HEK293 (cell line): ENCODE results near the gene SUPV3L1.

Experiments used
- CTCF ChIA-PET: fragments of 350-600 bp; formaldehyde crosslinking; extraction: SDS; loops from one replicate; lab custom pipeline; 2021; ENCODE audit warnings: antibody characterized with exemption; lab: Yijun Ruan, JAX
- POLR2A ChIA-PET: fragments of 300-600 bp; formaldehyde crosslinking; extraction: SDS; loops from one replicate; lab custom pipeline; 2020; ENCODE audit warnings: antibody characterized with exemption, inconsistent platforms; lab: Yijun Ruan, JAX
- H3K27ac ChIP-seq: fragments of 200-500 bp; sonication (Bioruptor generic); 2 replicates; pipeline ENCODE4 v1.5.1; 2014; ENCODE audit warnings: low read depth, low read length, control low read depth, inconsistent platforms; ENCODE audit errors: extremely low read depth
- H3K36me3 ChIP-seq, 2 experiments: fragments of 200-500 bp in 1 of 2; sonication (Bioruptor generic) in 1 of 2; 1 replicate in 1 of 2; 2 replicates in 1 of 2; pipeline ENCODE4 v1.5.1; 2014 to 2017; ENCODE audit warnings: inconsistent platforms in 2 of 2, low read length in 2 of 2; ENCODE audit not compliant: control insufficient read depth in 2 of 2, insufficient read depth in 1 of 2
- H3K4me1 ChIP-seq: fragments of 200-500 bp; sonication (Bioruptor generic); 2 replicates; pipeline ENCODE4 v1.5.1; 2014; ENCODE audit warnings: mild to moderate bottlenecking, low read length, inconsistent platforms; ENCODE audit not compliant: control insufficient read depth, insufficient read depth
- H3K4me3 ChIP-seq: 2 replicates; pipeline ENCODE4 v1.5.1; 2011; ENCODE audit warnings: low read depth, mild to moderate bottlenecking, control low read depth, low read length, moderate library complexity
- H3K9me3 ChIP-seq: fragments of 200-500 bp; sonication (Bioruptor generic); 2 replicates; pipeline ENCODE4 v1.5.1; 2014; ENCODE audit warnings: low read depth, low read length, inconsistent platforms; ENCODE audit not compliant: control insufficient read depth, insufficient read depth
- ATF2 ChIP-seq: fragments of 450-650 bp; formaldehyde crosslinking; IDR thresholded peaks from 2 replicates; pipeline ENCODE4 v1.5.1; 2016; ENCODE audit warnings: missing biosample characterization, missing genetic modification characterization, low read depth
- CTCF ChIP-seq: fragments of 450-650 bp; formaldehyde crosslinking; IDR thresholded peaks from 2 replicates; pipeline ENCODE4 v1.5.1; 2016; ENCODE audit warnings: missing biosample characterization, missing genetic modification characterization
- FEZF1 ChIP-seq: fragments of 450-650 bp; formaldehyde crosslinking; IDR thresholded peaks from 2 replicates; pipeline ENCODE4 v1.5.1; 2016; ENCODE audit warnings: missing biosample characterization, missing genetic modification characterization
- GFI1B ChIP-seq: fragments of 450-650 bp; formaldehyde crosslinking; IDR thresholded peaks from 2 replicates; pipeline ENCODE4 v1.5.1; 2016; ENCODE audit warnings: missing biosample characterization, missing genetic modification characterization
- WT1 ChIP-seq: fragments of 450-650 bp; formaldehyde crosslinking; IDR thresholded peaks from 2 replicates; pipeline ENCODE4 v1.5.1; 2016; ENCODE audit warnings: missing biosample characterization, missing genetic modification characterization
- ZBTB1 ChIP-seq: fragments of 450-650 bp; formaldehyde crosslinking; IDR thresholded peaks from 2 replicates; pipeline ENCODE4 v1.5.1; 2016; ENCODE audit warnings: missing biosample characterization, missing genetic modification characterization
- ZBTB21 ChIP-seq: fragments of 450-650 bp; formaldehyde crosslinking; IDR thresholded peaks from 2 replicates; pipeline ENCODE4 v1.5.1; 2017; ENCODE audit warnings: missing biosample characterization, missing genetic modification characterization
- ZNF280C ChIP-seq: fragments of 450-650 bp; formaldehyde crosslinking; IDR thresholded peaks from 2 replicates; pipeline ENCODE4 v1.5.1; 2016; ENCODE audit warnings: missing biosample characterization, missing genetic modification characterization
- ZNF488 ChIP-seq: fragments of 450-650 bp; formaldehyde crosslinking; IDR thresholded peaks from 2 replicates; pipeline ENCODE4 v1.5.1; 2016; ENCODE audit warnings: missing biosample characterization, missing genetic modification characterization
- ZNF626 ChIP-seq: fragments of 450-650 bp; sonication (Bioruptor Pico); formaldehyde crosslinking; IDR thresholded peaks from 2 replicates; pipeline ENCODE4 v1.5.1; 2018; ENCODE audit warnings: missing biosample characterization, missing genetic modification characterization, inconsistent platforms
- ZNF830 ChIP-seq: fragments of 450-650 bp; IDR thresholded peaks from 2 replicates; pipeline ENCODE4 v1.5.0; 2018; ENCODE audit warnings: missing biosample characterization, missing genetic modification characterization, low read depth, mild to moderate bottlenecking, moderate library complexity
- TF ChIP-seq, protein P1 (sequence below): fragments of 450-650 bp; formaldehyde crosslinking; conservative IDR thresholded peaks from 2 replicates; pipeline ENCODE4 v1.5.1; 2016; ENCODE audit warnings: low read depth, missing biosample characterization, missing genetic modification characterization
- TF ChIP-seq, protein P2 (sequence below): fragments of 450-650 bp; formaldehyde crosslinking; IDR thresholded peaks from 2 replicates; pipeline ENCODE4 v1.5.1; 2016; ENCODE audit warnings: missing biosample characterization, missing genetic modification characterization, low read depth

Gene SUPV3L1

DNA sequence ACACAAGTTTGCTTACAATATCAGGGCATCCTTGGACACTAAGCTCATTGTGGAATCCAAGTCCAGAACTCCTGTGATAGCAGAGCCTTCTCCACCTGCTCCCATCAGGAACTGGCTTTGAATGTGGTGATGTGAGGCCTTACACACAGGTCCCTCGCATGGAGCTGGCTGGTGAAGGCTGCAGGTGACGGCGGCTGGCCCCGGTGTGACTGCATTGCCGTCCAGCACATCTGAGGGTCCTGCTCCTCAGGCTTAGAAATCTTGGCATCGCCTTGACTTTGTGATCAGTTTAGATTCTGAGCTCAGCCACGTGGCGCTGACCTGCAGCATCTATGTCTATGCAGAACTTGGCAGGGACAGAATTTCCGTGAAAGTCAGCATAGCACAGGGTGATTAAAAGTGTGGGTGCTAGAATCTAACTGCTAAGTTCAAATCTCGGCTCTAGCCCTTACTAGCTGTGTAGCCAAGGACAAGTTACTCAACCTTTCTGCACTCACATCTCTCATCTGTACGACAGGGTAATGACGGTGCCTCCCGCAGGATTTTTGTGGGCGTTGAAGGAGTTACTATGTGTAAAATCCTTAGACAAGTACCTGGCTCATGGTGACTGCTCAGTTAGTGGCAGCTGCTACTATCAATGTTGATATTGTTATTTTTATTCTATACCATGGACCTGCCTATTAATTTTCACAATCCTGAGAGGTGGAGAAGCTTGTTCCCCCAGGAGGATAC, 66.7 kb downstream of the SUPV3L1 start (continued):
- TF ChIP-seq, protein P1, sequence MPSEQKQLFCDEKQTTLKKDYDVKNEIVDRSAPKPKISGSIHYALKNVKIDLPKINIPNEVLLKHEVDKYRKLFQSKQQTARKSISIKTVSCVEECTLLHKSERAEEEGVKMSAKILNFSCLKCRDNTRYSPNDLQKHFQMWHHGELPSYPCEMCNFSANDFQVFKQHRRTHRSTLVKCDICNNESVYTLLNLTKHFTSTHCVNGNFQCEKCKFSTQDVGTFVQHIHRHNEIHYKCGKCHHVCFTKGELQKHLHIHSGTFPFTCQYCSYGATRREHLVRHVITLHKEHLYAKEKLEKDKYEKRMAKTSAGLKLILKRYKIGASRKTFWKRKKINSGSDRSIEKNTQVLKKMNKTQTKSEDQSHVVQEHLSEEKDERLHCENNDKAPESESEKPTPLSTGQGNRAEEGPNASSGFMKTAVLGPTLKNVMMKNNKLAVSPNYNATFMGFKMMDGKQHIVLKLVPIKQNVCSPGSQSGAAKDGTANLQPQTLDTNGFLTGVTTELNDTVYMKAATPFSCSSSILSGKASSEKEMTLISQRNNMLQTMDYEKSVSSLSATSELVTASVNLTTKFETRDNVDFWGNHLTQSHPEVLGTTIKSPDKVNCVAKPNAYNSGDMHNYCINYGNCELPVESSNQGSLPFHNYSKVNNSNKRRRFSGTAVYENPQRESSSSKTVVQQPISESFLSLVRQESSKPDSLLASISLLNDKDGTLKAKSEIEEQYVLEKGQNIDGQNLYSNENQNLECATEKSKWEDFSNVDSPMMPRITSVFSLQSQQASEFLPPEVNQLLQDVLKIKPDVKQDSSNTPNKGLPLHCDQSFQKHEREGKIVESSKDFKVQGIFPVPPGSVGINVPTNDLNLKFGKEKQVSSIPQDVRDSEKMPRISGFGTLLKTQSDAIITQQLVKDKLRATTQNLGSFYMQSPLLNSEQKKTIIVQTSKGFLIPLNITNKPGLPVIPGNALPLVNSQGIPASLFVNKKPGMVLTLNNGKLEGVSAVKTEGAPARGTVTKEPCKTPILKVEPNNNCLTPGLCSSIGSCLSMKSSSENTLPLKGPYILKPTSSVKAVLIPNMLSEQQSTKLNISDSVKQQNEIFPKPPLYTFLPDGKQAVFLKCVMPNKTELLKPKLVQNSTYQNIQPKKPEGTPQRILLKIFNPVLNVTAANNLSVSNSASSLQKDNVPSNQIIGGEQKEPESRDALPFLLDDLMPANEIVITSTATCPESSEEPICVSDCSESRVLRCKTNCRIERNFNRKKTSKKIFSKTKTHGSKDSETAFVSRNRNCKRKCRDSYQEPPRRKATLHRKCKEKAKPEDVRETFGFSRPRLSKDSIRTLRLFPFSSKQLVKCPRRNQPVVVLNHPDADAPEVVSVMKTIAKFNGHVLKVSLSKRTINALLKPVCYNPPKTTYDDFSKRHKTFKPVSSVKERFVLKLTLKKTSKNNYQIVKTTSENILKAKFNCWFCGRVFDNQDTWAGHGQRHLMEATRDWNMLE (tag by site-specific recombination), result no peak
- TF ChIP-seq ZBTB1 (tag by site-specific recombination), result no peak
- TF ChIP-seq ZNF626 (tag by site-specific recombination), result no peak
- TF ChIP-seq WT1 (tag by site-specific recombination), result no peak
- TF ChIP-seq ZBTB21 (tag by site-specific recombination), result no peak
- TF ChIP-seq FEZF1, result no peak
- TF ChIP-seq ZNF830 (tag by site-specific recombination), result no peak
- TF ChIP-seq, protein P2, sequence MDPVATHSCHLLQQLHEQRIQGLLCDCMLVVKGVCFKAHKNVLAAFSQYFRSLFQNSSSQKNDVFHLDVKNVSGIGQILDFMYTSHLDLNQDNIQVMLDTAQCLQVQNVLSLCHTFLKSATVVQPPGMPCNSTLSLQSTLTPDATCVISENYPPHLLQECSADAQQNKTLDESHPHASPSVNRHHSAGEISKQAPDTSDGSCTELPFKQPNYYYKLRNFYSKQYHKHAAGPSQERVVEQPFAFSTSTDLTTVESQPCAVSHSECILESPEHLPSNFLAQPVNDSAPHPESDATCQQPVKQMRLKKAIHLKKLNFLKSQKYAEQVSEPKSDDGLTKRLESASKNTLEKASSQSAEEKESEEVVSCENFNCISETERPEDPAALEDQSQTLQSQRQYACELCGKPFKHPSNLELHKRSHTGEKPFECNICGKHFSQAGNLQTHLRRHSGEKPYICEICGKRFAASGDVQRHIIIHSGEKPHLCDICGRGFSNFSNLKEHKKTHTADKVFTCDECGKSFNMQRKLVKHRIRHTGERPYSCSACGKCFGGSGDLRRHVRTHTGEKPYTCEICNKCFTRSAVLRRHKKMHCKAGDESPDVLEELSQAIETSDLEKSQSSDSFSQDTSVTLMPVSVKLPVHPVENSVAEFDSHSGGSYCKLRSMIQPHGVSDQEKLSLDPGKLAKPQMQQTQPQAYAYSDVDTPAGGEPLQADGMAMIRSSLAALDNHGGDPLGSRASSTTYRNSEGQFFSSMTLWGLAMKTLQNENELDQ (tag by site-specific recombination), result no peak
- no peak for TF ChIP-seq ZNF488 (tag by site-specific recombination)
- no peak for TF ChIP-seq ATF2 (tag by site-specific recombination)

DNA sequence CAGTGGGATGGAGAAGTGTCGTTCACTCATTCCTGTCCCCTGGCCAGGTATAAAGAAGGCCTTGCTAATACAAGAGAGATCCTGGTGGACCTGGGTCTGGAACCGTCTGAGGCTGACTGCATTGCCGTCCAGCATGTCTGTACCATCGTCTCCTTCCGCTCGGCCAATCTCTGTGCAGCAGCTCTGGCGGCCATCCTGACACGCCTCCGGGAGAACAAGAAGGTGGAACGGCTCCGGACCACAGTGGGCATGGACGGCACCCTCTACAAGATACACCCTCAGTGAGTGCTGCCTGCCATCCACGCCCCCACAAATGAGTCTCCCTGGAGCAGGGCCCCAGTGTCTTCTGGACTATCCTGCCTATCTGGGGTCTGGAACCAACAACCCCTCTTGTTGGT, 67.3 kb downstream of the SUPV3L1 start:
- TF ChIP-seq ZNF488 (tag by site-specific recombination), result no peak
- TF ChIP-seq CTCF, result no peak
- TF ChIP-seq GFI1B, result no peak
- no peak for TF ChIP-seq ZNF280C (tag by site-specific recombination)
- no peak overlapping the region for H3K4me3 ChIP-seq
- H3K36me3 ChIP-seq, result no peaks in the 10 kb centered on the region
- ChIA-PET POLR2A (no interaction called here), CTCF (interaction anchor here (0.6 to 1.3 kb wide), 2 partner anchors 10 to 159 kb away, joined by 3 to 4 read pairs; no protein-coding TSS in a partner anchor)
- no peak overlapping the region for H3K27ac ChIP-seq
- H3K4me1 ChIP-seq, result no peaks in the 10 kb centered on the region
- H3K9me3 ChIP-seq, result no peaks in the 10 kb centered on the region
